Upper lobe of left lung (tissue), 4 donors: Measurements from ENCODE around the gene CCDC12.

Source experiments
- POLR2A ChIP-seq, 4 donors: fragments of 450-650 bp; IDR thresholded peaks; one replicate each; pipeline ENCODE4 v1.5.1; 2016 to 2017; ENCODE audit warnings: antibody characterized with exemption in 4 of 4, mild to moderate bottlenecking in 2 of 4
- TF ChIP-seq, protein P1 (sequence below), 6 experiments: fragments of 450-650 bp in 4 of 6; fragments of 200-600 bp in 2 of 6; sonication (generic) in 2 of 6; IDR thresholded peaks; one replicate each; pipeline ENCODE4 v1.5.1; 2016 to 2019; ENCODE audit warnings: antibody characterized with exemption in 6 of 6

DNA sequence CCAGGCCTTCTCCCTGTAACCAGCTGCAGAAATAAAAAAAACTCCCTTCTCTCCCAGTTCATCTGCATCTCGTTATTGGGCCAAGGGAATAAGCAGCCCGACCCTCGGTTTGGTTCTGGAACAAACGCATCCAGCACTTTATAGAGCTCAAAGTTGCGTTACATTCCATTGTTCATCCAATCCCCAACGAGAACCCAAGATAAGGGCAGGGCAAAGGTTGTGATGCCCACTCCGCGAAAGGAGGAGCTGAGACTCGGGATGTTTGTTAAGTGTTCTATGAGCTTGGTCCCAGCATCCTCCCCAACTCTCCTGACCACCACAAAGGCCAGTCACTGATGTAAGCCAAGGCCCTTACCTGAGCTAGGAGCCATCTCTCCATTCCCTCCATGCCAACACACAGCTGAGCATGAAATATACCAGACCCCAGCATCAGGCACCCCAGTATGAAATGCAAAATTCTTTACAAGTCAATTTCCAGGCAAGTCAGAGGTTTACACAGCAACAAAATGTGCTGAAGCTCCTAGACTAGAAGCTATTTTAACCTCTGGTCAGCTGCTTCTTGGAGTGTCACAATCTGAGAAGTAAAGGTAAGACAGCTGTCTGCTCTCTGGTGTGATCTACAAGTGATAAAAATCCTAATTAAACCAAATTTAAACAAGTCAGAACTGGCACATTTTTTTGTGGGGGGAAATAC, 17.9 kb downstream of the CCDC12 start:
- no peak for TF ChIP-seq POLR2A (IDR thresholded peaks at IDR 0.05)
- TF ChIP-seq, protein P1, sequence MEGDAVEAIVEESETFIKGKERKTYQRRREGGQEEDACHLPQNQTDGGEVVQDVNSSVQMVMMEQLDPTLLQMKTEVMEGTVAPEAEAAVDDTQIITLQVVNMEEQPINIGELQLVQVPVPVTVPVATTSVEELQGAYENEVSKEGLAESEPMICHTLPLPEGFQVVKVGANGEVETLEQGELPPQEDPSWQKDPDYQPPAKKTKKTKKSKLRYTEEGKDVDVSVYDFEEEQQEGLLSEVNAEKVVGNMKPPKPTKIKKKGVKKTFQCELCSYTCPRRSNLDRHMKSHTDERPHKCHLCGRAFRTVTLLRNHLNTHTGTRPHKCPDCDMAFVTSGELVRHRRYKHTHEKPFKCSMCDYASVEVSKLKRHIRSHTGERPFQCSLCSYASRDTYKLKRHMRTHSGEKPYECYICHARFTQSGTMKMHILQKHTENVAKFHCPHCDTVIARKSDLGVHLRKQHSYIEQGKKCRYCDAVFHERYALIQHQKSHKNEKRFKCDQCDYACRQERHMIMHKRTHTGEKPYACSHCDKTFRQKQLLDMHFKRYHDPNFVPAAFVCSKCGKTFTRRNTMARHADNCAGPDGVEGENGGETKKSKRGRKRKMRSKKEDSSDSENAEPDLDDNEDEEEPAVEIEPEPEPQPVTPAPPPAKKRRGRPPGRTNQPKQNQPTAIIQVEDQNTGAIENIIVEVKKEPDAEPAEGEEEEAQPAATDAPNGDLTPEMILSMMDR (IDR thresholded peaks at IDR 0.05): no peak
